SU-DHL-6 (cell line): ENCODE results near the gene TRPV5.

Source experiments
- H2AFZ ChIP-seq: fragments of 200-600 bp; sonication (generic); 2 replicates; pipeline ENCODE4 v1.6.1; 2014; ENCODE audit warnings: low read depth, mild to moderate bottlenecking, moderate library complexity, mixed read lengths, antibody characterized with exemption, low read length; ENCODE audit not compliant: severe bottlenecking
- H3F3A ChIP-seq: fragments of 200-600 bp; shearing (Covaris generic); 2 replicates; pipeline ENCODE4 v1.6.0; 2016; ENCODE audit warnings: antibody characterized with exemption, mild to moderate bottlenecking; ENCODE audit not compliant: insufficient read depth
- H3K27ac ChIP-seq: fragments of 200-600 bp; sonication (generic); 2 replicates; pipeline ENCODE4 v1.5.1; 2016; ENCODE audit warnings: low read depth, mild to moderate bottlenecking, low read length, moderate library complexity, mixed read lengths
- H3K27me3 ChIP-seq: fragments of 200-600 bp; sonication (generic), shearing (Covaris generic); 2 replicates; pipeline ENCODE4 v1.6.0; 2014; ENCODE audit warnings: mild to moderate bottlenecking, low read length
- H3K36me3 ChIP-seq: fragments of 200-600 bp; sonication (generic); 2 replicates; pipeline ENCODE4 v1.6.1; 2014; ENCODE audit warnings: mild to moderate bottlenecking, low read length, mixed read lengths
- H3K4me2 ChIP-seq: fragments of 300-600, 200-600 bp; shearing (Covaris generic), sonication (generic); 2 replicates; pipeline ENCODE4 v1.6.0; 2014; ENCODE audit warnings: low read length, low read depth, mild to moderate bottlenecking; ENCODE audit not compliant: poor library complexity, severe bottlenecking
- H3K4me3 ChIP-seq: fragments of 200-600 bp; sonication (generic); 2 replicates; pipeline ENCODE4 v1.5.1; 2014; ENCODE audit warnings: antibody characterized with exemption, low read length, mild to moderate bottlenecking, mixed read lengths; ENCODE audit not compliant: insufficient read depth, poor library complexity, severe bottlenecking
- H3K79me2 ChIP-seq: fragments of 200-600 bp; sonication (generic); 2 replicates; pipeline ENCODE4 v1.6.1; 2014; ENCODE audit warnings: mild to moderate bottlenecking, low read length, moderate library complexity; ENCODE audit not compliant: insufficient read depth
- H3K9ac ChIP-seq: fragments of 200-600 bp; sonication (generic); 2 replicates; pipeline ENCODE4 v1.7.0; 2014; ENCODE audit warnings: mild to moderate bottlenecking, low read length
- H3K9me2 ChIP-seq: fragments of 200-600 bp; sonication (generic); replicated peaks from 2 replicates; pipeline ENCODE4 v1.6.1; 2014; ENCODE audit warnings: low read length; ENCODE audit not compliant: insufficient read depth
- H3K9me3 ChIP-seq: fragments of 200-600 bp; sonication (generic); 2 replicates; pipeline ENCODE4 v1.6.1; 2014; ENCODE audit warnings: low read length, mixed read lengths; ENCODE audit not compliant: insufficient read depth
- H4K20me1 ChIP-seq: fragments of 200-600 bp; sonication (generic); 2 replicates; pipeline ENCODE4 v1.6.1; 2014; ENCODE audit warnings: low read depth, mild to moderate bottlenecking, antibody characterized with exemption, low read length, moderate library complexity, mixed read lengths
- EZH2phosphoT487 ChIP-seq: fragments of 200-600 bp; sonication (generic), shearing (Covaris generic); conservative IDR thresholded peaks from 2 replicates; pipeline ENCODE4 v1.6.1; 2018; ENCODE audit warnings: mild to moderate bottlenecking, antibody characterized with exemption, low read length, moderate library complexity, mixed read lengths
- TF ChIP-seq, protein P1 (sequence below): fragments of 200-600 bp; sonication (generic); IDR thresholded peaks from one replicate; pipeline ENCODE4 v1.5.1; 2017; ENCODE audit warnings: antibody characterized with exemption, mild to moderate bottlenecking, low read length, moderate library complexity; ENCODE audit not compliant: insufficient read depth, poor library complexity, severe bottlenecking

TRPV5 gene

DNA sequence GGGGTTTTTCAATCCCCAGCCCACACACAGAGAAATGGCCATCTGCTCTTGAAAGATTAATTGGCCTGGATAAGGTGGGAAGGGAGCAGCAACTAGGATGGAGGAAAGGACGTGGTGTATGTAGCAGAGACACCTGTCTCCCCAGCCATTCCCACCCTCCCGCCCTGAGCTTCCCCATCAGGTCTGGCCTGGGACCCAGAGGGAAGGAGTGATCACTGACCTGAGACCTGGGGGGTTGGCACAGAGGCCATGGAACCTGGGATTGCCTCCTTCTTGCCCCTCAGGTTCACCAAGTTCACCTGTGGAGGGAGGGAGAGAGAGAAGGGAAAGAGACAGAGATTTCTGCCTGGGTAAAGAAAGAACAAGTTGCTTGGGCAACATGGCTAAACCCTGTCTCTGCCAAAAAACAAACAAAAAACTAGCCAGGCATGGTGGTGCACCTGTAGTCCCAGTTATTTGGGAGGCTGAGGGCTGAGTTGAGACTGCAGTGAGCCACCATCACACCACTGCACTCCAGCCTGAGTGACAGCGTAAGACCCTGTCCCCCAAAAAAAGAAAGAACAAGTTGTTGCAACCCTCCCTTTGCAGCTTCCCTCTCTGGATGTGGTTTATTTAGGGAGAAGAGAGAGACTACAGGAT lies 36.7 kb downstream of the TRPV5 start:
- H3K4me3 ChIP-seq: no peak overlapping the region
- H3K9me2 ChIP-seq: no peaks in the 10 kb centered on the region
- H3K9ac ChIP-seq: no peak overlapping the region
- H3K9me3 ChIP-seq: no peaks in the 10 kb centered on the region
- H3K36me3 ChIP-seq: no peaks in the 10 kb centered on the region
- H3K4me2 ChIP-seq: no peak overlapping the region
- H4K20me1 ChIP-seq: no peaks in the 10 kb centered on the region
- no peak overlapping the region for H3K27ac ChIP-seq
- H3K27me3 ChIP-seq: no peaks in the 10 kb centered on the region
- no peaks in the 10 kb centered on the region for H3F3A ChIP-seq
- H2AFZ ChIP-seq: no peak overlapping the region
- no peaks in the 10 kb centered on the region for H3K79me2 ChIP-seq
- no peak for TF ChIP-seq EZH2phosphoT487
- TF ChIP-seq, protein P1, sequence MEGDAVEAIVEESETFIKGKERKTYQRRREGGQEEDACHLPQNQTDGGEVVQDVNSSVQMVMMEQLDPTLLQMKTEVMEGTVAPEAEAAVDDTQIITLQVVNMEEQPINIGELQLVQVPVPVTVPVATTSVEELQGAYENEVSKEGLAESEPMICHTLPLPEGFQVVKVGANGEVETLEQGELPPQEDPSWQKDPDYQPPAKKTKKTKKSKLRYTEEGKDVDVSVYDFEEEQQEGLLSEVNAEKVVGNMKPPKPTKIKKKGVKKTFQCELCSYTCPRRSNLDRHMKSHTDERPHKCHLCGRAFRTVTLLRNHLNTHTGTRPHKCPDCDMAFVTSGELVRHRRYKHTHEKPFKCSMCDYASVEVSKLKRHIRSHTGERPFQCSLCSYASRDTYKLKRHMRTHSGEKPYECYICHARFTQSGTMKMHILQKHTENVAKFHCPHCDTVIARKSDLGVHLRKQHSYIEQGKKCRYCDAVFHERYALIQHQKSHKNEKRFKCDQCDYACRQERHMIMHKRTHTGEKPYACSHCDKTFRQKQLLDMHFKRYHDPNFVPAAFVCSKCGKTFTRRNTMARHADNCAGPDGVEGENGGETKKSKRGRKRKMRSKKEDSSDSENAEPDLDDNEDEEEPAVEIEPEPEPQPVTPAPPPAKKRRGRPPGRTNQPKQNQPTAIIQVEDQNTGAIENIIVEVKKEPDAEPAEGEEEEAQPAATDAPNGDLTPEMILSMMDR: no peak

DNA sequence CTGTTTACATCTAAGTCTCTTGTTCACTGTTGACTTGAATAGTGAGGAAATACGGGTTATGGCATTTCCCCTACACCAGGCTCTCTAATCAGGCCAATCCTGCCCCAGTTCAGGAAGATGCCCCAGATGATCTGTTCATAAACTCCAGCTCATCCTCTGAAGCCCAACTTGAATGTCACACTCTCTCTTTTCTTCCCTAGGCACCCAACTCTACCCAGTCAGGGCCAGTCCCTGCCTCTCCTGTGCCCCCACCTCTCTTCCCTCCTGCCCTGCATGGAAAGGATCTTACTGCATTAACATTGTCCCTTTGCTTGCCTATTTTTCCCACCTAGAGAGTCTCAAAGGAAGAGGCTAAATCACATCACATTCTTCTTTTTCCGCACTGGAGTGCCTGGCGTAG lies 37.4 kb downstream of the TRPV5 start:
- no peaks in the 10 kb centered on the region for H3F3A ChIP-seq
- H3K36me3 ChIP-seq: no peaks in the 10 kb centered on the region
- H3K27me3 ChIP-seq: no peaks in the 10 kb centered on the region
- no peak overlapping the region for H3K4me2 ChIP-seq
- no peaks in the 10 kb centered on the region for H3K79me2 ChIP-seq
- H2AFZ ChIP-seq: no peak overlapping the region
- TF ChIP-seq EZH2phosphoT487: no peak
- TF ChIP-seq, protein P1: no peak
- H4K20me1 ChIP-seq: no peaks in the 10 kb centered on the region
- no peaks in the 10 kb centered on the region for H3K9me2 ChIP-seq
- no peak overlapping the region for H3K27ac ChIP-seq
- H3K9ac ChIP-seq: no peak overlapping the region
- no peaks in the 10 kb centered on the region for H3K9me3 ChIP-seq
- H3K4me3 ChIP-seq: no peak overlapping the region

DNA sequence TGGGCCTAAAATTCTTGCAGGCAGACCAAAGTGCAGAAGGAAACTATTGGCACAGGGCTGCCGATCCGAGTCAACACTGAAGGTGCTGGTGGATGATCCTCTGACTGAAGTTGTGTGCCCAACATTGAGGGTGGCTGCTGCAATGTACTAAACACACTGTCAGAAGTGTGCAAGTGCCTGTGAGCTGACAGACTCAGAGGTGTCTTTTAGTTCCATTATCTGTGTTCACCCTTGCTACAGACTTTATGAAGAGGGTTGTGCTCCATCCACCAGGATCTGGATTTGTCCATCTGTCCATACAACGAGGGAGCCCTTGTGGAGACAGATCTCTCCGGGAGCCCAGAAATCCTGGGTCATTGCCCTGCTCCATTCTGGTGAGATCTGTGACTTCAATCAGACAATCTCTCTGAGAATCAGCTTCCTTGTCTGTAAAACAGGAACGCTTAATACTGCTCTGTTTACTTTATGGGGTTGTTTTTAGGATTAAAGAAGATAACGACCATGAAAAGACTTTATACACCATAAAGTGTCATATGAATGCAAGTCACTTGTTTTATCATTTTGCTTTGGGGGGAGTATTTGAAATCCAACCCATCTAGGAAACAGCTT lies 38.5 kb downstream of the TRPV5 start:
- no peaks in the 10 kb centered on the region for H3F3A ChIP-seq
- TF ChIP-seq, protein P1: no peak
- TF ChIP-seq EZH2phosphoT487: no peak
- no peak overlapping the region for H3K27ac ChIP-seq
- no peak overlapping the region for H2AFZ ChIP-seq
- no peaks in the 10 kb centered on the region for H3K36me3 ChIP-seq
- H3K9ac ChIP-seq: no peak overlapping the region
- no peaks in the 10 kb centered on the region for H3K9me2 ChIP-seq
- H3K27me3 ChIP-seq: no peaks in the 10 kb centered on the region
- H3K4me2 ChIP-seq: no peak overlapping the region
- no peaks in the 10 kb centered on the region for H3K9me3 ChIP-seq
- H4K20me1 ChIP-seq: no peaks in the 10 kb centered on the region
- H3K79me2 ChIP-seq: no peaks in the 10 kb centered on the region
- H3K4me3 ChIP-seq: no peak overlapping the region
